ENCODE results near the gene STK32A. TPM values are rescaled to one million over a fixed set of nuclear protein-coding genes. Genes with fewer than 3 reads are reported as not detected.

STK32A gene
- total and polyA plus RNA-seq, 4 experiments from 2014 or later: not detected

GRCh38 chr5:147200004-147200403, 34.8 kb upstream of the STK32A start:
- H3K27ac ChIP-seq (ENCODE audit: low read depth, low read length): no peak overlapping the region
- Mint-ChIP-seq H3K4me1 (no peaks in the 10 kb centered on the region), H3K9me3 (peaks cover 0 to 11% (median 2%) of the 10 kb centered on the region in 8 donors), H3K27me3 (peaks cover 2 to 5% of the 10 kb centered on the region in 2 donors), H3K36me3 (no peaks in the 10 kb centered on the region), H3K4me3 (no peak overlapping the region), H3K27ac (no peak overlapping the region)
- H3K27me3 ChIP-seq (ENCODE audit: insufficient read depth, low read length): no peaks in the 10 kb centered on the region
- CTCF ChIA-PET (ENCODE audit: partially characterized antibody): interaction anchor here (4.1 kb wide), 1 partner anchor 12 kb away, joined by 27 read pairs; no protein-coding TSS in a partner anchor
- H3K9me3 ChIP-seq (ENCODE audit: control insufficient read depth in 1 of 2, low read length in 2 of 2): no peaks in the 10 kb centered on the region
- POLR2A ChIA-PET (ENCODE audit: partially characterized antibody): no interaction called here
- intact Hi-C loops (cut with micrococcal nuclease): no loop called here
- no peak for DNase-seq
- no peaks in the 10 kb centered on the region for H3K4me1 ChIP-seq (ENCODE audit: insufficient read depth, low read length)
- no peaks in the 10 kb centered on the region for H3K36me3 ChIP-seq (ENCODE audit: insufficient read depth, low read length)
- no peak overlapping the region for H3K4me3 ChIP-seq (ENCODE audit: low read length in 2 of 2)

DNA sequence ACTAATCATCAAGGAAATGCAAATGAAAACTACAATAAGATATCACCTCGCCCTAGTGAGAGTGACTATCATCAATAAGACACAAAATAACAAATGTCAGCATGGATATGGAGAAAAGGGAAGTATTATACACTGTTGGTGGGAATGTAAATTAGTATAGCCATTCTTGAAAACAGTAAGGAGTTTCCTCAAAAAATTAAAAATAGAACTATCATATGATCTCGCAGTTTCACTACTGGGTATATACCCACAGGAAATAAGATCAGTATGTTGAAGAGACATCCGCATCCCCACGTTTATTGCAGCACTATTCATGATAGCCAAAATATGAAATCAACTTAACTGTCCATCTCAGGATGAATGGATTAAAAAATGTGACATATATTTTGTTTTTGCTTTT, 31.6 kb upstream of the STK32A start:
- no peak overlapping the region for H3K27ac ChIP-seq (ENCODE audit: low read depth, low read length)
- no peak overlapping the region for H3K27ac Mint-ChIP-seq
- no peaks in the 10 kb centered on the region for H3K4me1 Mint-ChIP-seq
- H3K4me3 ChIP-seq (ENCODE audit: low read length in 2 of 2): no peak overlapping the region
- H3K4me1 ChIP-seq (ENCODE audit: insufficient read depth, low read length): no peaks in the 10 kb centered on the region
- no peaks in the 10 kb centered on the region for H3K36me3 ChIP-seq (ENCODE audit: insufficient read depth, low read length)
- POLR2A ChIA-PET (ENCODE audit: partially characterized antibody): interaction anchor here (1.6 kb wide), 1 partner anchor 20 kb away, joined by 3 read pairs; no protein-coding TSS in a partner anchor
- H3K27me3 Mint-ChIP-seq: peaks cover 2 to 3% of the 10 kb centered on the region in 2 donors
- DNase-seq: no peak
- H3K9me3 ChIP-seq (ENCODE audit: control insufficient read depth in 1 of 2, low read length in 2 of 2): no peaks in the 10 kb centered on the region
- H3K36me3 Mint-ChIP-seq: no peaks in the 10 kb centered on the region
- H3K4me3 Mint-ChIP-seq: no peak overlapping the region
- CTCF ChIA-PET (ENCODE audit: partially characterized antibody): no interaction called here
- H3K27me3 ChIP-seq (ENCODE audit: insufficient read depth, low read length): no peaks in the 10 kb centered on the region
- intact Hi-C loops (cut with micrococcal nuclease): no loop called here
- H3K9me3 Mint-ChIP-seq: peaks cover 0 to 11% (median 2%) of the 10 kb centered on the region in 8 donors

DNA sequence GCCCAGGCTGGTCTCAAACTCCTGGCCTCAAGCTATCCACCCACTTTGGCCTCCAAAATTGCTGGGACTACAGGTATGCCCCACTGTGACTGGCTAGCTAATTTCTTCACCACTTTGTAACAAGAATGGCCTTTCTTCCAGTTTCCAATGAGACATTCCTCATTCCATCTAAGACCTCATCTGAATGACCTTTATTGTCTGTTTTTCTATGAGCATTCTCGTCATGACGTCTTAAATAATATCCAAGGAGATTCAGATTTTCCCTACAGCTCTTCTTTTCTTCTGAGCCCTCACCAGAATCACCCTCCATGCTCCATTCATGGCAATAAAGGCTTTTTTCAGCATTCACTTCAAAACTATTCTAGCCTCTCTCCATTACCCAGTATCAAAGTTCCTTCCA, 30.2 kb upstream of the STK32A start:
- Mint-ChIP-seq H3K27me3 (peaks cover 0 to 3% of the 10 kb centered on the region in 2 donors), H3K4me1 (no peaks in the 10 kb centered on the region), H3K27ac (no peak overlapping the region), H3K4me3 (no peak overlapping the region), H3K36me3 (no peaks in the 10 kb centered on the region), H3K9me3 (peaks cover 0 to 11% (median 2%) of the 10 kb centered on the region in 8 donors)
- Histone ChIP-seq H3K9me3 (ENCODE audit: control insufficient read depth in 1 of 2, low read length in 2 of 2) (no peaks in the 10 kb centered on the region), H3K4me3 (ENCODE audit: low read length in 2 of 2) (no peak overlapping the region), H3K27me3 (ENCODE audit: insufficient read depth, low read length) (no peaks in the 10 kb centered on the region), H3K36me3 (ENCODE audit: insufficient read depth, low read length) (no peaks in the 10 kb centered on the region), H3K27ac (ENCODE audit: low read depth, low read length) (no peak overlapping the region), H3K4me1 (ENCODE audit: insufficient read depth, low read length) (no peaks in the 10 kb centered on the region)
- intact Hi-C loops (cut with micrococcal nuclease): no loop called here
- POLR2A ChIA-PET (ENCODE audit: partially characterized antibody): no interaction called here
- CTCF ChIA-PET (ENCODE audit: partially characterized antibody): no interaction called here
- DNase-seq: no peak

DNA sequence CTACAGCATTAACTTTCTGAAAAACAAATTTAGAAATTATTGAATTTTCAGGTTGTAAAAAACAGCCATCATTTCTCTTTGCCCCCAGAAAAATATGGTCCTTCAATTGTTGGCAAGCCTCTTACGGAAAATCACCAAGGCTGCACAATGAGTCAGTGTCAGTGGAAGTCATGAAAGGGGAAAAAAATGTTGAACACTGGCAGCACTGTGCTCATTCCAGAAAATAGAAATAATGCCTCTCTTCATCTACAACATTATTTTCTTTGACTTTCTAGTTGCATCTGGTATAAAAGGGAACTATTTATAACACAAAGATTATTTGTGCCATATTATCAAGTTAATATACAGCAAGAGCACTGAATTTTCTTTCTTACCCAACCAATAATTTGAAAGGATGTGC, 26.7 kb upstream of the STK32A start:
- CTCF ChIA-PET (ENCODE audit: partially characterized antibody): interaction anchor here (1.1 kb wide), 1 partner anchor 17 kb away, joined by 3 read pairs; no protein-coding TSS in a partner anchor
- no peaks in the 10 kb centered on the region for H3K4me1 Mint-ChIP-seq
- H3K27me3 Mint-ChIP-seq: no peaks in the 10 kb centered on the region
- H3K27ac Mint-ChIP-seq: no peak overlapping the region
- Histone ChIP-seq H3K9me3 (ENCODE audit: control insufficient read depth in 1 of 2, low read length in 2 of 2) (no peaks in the 10 kb centered on the region), H3K27ac (ENCODE audit: low read depth, low read length) (no peak overlapping the region), H3K4me1 (ENCODE audit: insufficient read depth, low read length) (no peaks in the 10 kb centered on the region), H3K36me3 (ENCODE audit: insufficient read depth, low read length) (no peaks in the 10 kb centered on the region), H3K4me3 (ENCODE audit: low read length in 2 of 2) (no peak overlapping the region), H3K27me3 (ENCODE audit: insufficient read depth, low read length) (no peaks in the 10 kb centered on the region)
- no peaks in the 10 kb centered on the region for H3K36me3 Mint-ChIP-seq
- H3K4me3 Mint-ChIP-seq: no peak overlapping the region
- POLR2A ChIA-PET (ENCODE audit: partially characterized antibody): no interaction called here
- no peak for DNase-seq
- intact Hi-C loops (cut with micrococcal nuclease): no loop called here
- H3K9me3 Mint-ChIP-seq: peaks cover 0 to 10% (median 2%) of the 10 kb centered on the region in 8 donors

GRCh38 chr5:147216552-147217154, 18.2 kb upstream of the STK32A start:
- no peaks in the 10 kb centered on the region for H3K36me3 Mint-ChIP-seq
- peaks cover 0 to 7% (median 1%) of the 10 kb centered on the region in 4 donors for H3K4me1 Mint-ChIP-seq
- H3K27ac Mint-ChIP-seq: peak overlapping the region in 6 of 7 donors; percentile 7 to 83 (median 60)
- Histone ChIP-seq H3K27me3 (ENCODE audit: insufficient read depth, low read length) (no peaks in the 10 kb centered on the region), H3K4me3 (ENCODE audit: low read length in 2 of 2) (no peak overlapping the region), H3K27ac (ENCODE audit: low read depth, low read length) (no peak overlapping the region), H3K36me3 (ENCODE audit: insufficient read depth, low read length) (no peaks in the 10 kb centered on the region), H3K4me1 (ENCODE audit: insufficient read depth, low read length) (peaks cover 7% of the 10 kb centered on the region), H3K9me3 (ENCODE audit: control insufficient read depth in 1 of 2, low read length in 2 of 2) (no peaks in the 10 kb centered on the region)
- peak overlapping the region in 7 of 8 donors; percentile 30 to 55 (median 41) for H3K4me3 Mint-ChIP-seq
- CTCF ChIA-PET (ENCODE audit: partially characterized antibody): interaction anchor here (2.1 kb wide), 1 partner anchor 28 kb away, joined by 12 read pairs; no protein-coding TSS in a partner anchor
- H3K27me3 Mint-ChIP-seq: no peaks in the 10 kb centered on the region
- peak in 4 of 5 donors; percentile 15 to 30 (median 22) for DNase-seq
- intact Hi-C loops (cut with micrococcal nuclease): no loop called here
- peaks cover 0 to 17% (median 12%) of the 10 kb centered on the region in 8 donors for H3K9me3 Mint-ChIP-seq
- POLR2A ChIA-PET (ENCODE audit: partially characterized antibody): no interaction called here

DNA sequence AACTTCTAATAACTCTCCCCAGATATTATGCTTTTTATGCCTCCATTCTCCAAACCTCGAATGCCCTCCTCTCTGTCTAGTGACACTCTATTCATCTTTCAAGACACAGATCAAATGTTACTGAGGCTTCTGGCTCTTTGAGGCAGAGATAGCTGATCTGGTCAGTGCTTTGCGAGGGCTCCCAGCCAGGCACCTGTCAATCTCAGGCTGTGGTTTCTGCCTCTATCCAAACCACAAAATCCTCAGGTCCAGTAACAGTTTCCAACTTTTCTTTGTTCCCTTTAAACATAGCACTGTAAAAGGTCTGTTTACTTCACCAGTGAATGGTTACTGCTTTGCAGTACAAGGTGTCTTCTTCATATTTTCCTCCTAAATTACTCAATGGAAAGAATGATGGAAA, 11.5 kb upstream of the STK32A start:
- Histone ChIP-seq H3K27me3 (ENCODE audit: insufficient read depth, low read length) (no peaks in the 10 kb centered on the region), H3K36me3 (ENCODE audit: insufficient read depth, low read length) (no peaks in the 10 kb centered on the region), H3K27ac (ENCODE audit: low read depth, low read length) (no peak overlapping the region), H3K4me1 (ENCODE audit: insufficient read depth, low read length) (peaks cover 3% of the 10 kb centered on the region), H3K4me3 (ENCODE audit: low read length in 2 of 2) (no peak overlapping the region), H3K9me3 (ENCODE audit: control insufficient read depth in 1 of 2, low read length in 2 of 2) (no peaks in the 10 kb centered on the region)
- intact Hi-C loops (cut with micrococcal nuclease): no loop called here
- no peaks in the 10 kb centered on the region for H3K27me3 Mint-ChIP-seq
- H3K9me3 Mint-ChIP-seq: peaks cover 0 to 12% (median 9%) of the 10 kb centered on the region in 8 donors
- no peak overlapping the region for H3K4me3 Mint-ChIP-seq
- CTCF ChIA-PET (ENCODE audit: partially characterized antibody): interaction anchor here (2.0 to 2.7 kb wide), 2 partner anchors 34 to 125 kb away, joined by 7 to 14 read pairs; no protein-coding TSS in a partner anchor
- no peak for DNase-seq
- H3K4me1 Mint-ChIP-seq: peaks cover 4 to 10% (median 5%) of the 10 kb centered on the region in 4 donors
- H3K27ac Mint-ChIP-seq: no peak overlapping the region
- H3K36me3 Mint-ChIP-seq: no peaks in the 10 kb centered on the region
- POLR2A ChIA-PET (ENCODE audit: partially characterized antibody): interaction anchor here (1.4 kb wide), 1 partner anchor 21 kb away, joined by 3 read pairs; no protein-coding TSS in a partner anchor

DNA sequence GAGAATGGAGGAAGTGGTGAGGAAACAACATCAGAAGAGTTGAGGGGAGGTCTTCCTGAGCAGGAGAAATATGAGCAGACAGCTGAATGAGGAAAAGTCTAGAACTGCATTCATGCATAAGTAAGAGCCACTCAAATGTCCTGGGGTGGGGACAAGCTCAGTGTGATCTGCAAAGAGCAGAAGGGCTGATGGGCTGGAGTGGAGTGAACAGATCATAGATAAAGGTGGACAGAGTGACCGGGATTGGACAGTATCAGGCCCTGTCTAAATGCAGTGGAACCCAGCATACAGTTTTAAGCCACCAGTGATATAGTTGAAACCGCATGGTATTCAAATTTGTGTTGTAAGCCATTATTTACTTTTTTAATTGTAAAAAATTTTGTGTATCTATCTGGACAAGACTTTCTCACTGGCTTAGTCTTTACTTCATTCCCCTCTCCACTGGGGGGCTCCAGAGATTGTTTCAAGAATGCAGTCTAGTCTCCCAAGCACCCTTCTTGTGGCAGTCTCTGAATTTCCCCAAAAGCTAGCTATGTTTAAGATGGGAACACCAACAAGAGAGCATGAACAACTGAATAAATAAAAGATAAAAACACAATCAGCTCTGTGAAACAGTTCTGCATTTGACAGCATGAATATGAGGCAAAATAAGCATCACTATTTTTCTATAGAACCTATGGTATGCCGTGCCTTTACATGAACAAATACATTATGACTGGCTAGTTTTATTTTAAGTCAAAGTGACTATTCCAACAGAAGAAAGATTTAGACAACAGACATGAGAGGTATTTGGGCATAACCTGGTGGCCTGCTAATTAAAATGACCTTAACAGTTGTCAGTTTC, 10.7 kb upstream of the STK32A start:
- Mint-ChIP-seq H3K4me3 (peak overlapping the region in 2 of 8 donors; percentile 8 to 29), H3K4me1 (peaks cover 4 to 10% (median 5%) of the 10 kb centered on the region in 4 donors), H3K27me3 (no peaks in the 10 kb centered on the region), H3K36me3 (no peaks in the 10 kb centered on the region), H3K27ac (peak overlapping the region in 1 of 7 donors; percentile 9), H3K9me3 (peaks cover 0 to 7% (median 4%) of the 10 kb centered on the region in 8 donors)
- no peaks in the 10 kb centered on the region for H3K9me3 ChIP-seq (ENCODE audit: control insufficient read depth in 1 of 2, low read length in 2 of 2)
- ChIA-PET POLR2A (ENCODE audit: partially characterized antibody) (interaction anchor here (1.4 kb wide), 1 partner anchor 22 kb away, joined by 3 read pairs; no protein-coding TSS in a partner anchor), CTCF (ENCODE audit: partially characterized antibody) (interaction anchor here (1.2 to 2.7 kb wide), 3 partner anchors 16 to 125 kb away, joined by 3 to 14 read pairs (median 7); no protein-coding TSS in a partner anchor)
- H3K27me3 ChIP-seq (ENCODE audit: insufficient read depth, low read length): no peaks in the 10 kb centered on the region
- no peaks in the 10 kb centered on the region for H3K36me3 ChIP-seq (ENCODE audit: insufficient read depth, low read length)
- H3K4me1 ChIP-seq (ENCODE audit: insufficient read depth, low read length): peaks cover 3% of the 10 kb centered on the region
- no peak overlapping the region for H3K4me3 ChIP-seq (ENCODE audit: low read length in 2 of 2)
- intact Hi-C loops (cut with micrococcal nuclease): no loop called here
- DNase-seq: no peak
- H3K27ac ChIP-seq (ENCODE audit: low read depth, low read length): no peak overlapping the region
